ENCODE measurements around the gene ZBTB49. TPM values are rescaled to one million over a fixed set of nuclear protein-coding genes. Genes with fewer than 3 reads are reported as not detected.

ZBTB49 gene
- total RNA-seq, 1 donor from 2014 or later: 4.0 TPM

Other genes starting within 250 kb of the ZBTB49 start
- not detected for gene OTOP1, start 63.3 kb upstream of the ZBTB49 start, total RNA-seq
- gene TMEM128, start 42.0 kb upstream of the ZBTB49 start, total RNA-seq: 10.0 TPM
- gene LYAR, start 97 bp upstream of the ZBTB49 start, total RNA-seq: 11.3 TPM
- 8.9 TPM for gene NSG1, start 96.9 kb downstream of the ZBTB49 start, total RNA-seq

All from Right ventricle myocardium inferior (tissue), 1 donor.